WTC11 (cell line): ENCODE measurements around the gene C14orf93.

Experiments used
- CTCF ChIP-seq: fragments of 200-600 bp; IDR thresholded peaks from 2 replicates; pipeline ENCODE4 v1.8.0; 2022; ENCODE audit warnings: antibody characterized with exemption
- FOXP4 ChIP-seq: sonication (generic); formaldehyde crosslinking; IDR thresholded peaks from 2 replicates; pipeline ENCODE4 v1.8.0; 2022; ENCODE audit warnings: mild to moderate bottlenecking, missing genetic modification reagents
- IRF2 ChIP-seq: sonication (generic); formaldehyde crosslinking; IDR thresholded peaks from 2 replicates; pipeline ENCODE4 v1.8.0; 2022; ENCODE audit warnings: low read depth, missing genetic modification reagents, borderline replicate concordance
- NR2C2 ChIP-seq: sonication (generic); formaldehyde crosslinking; IDR thresholded peaks from 2 replicates; pipeline ENCODE4 v1.8.0; 2022; ENCODE audit warnings: mild to moderate bottlenecking, missing genetic modification reagents
- TCF7 ChIP-seq: sonication (generic); formaldehyde crosslinking; IDR thresholded peaks from 2 replicates; pipeline ENCODE4 v1.8.0; 2022; ENCODE audit warnings: mild to moderate bottlenecking, low read depth, missing genetic modification reagents, moderate library complexity
- TF ChIP-seq, protein P1 (sequence below): sonication (generic); formaldehyde crosslinking; IDR thresholded peaks from 2 replicates; pipeline ENCODE4 v1.8.0; 2022; ENCODE audit warnings: mild to moderate bottlenecking, missing genetic modification reagents

DNA sequence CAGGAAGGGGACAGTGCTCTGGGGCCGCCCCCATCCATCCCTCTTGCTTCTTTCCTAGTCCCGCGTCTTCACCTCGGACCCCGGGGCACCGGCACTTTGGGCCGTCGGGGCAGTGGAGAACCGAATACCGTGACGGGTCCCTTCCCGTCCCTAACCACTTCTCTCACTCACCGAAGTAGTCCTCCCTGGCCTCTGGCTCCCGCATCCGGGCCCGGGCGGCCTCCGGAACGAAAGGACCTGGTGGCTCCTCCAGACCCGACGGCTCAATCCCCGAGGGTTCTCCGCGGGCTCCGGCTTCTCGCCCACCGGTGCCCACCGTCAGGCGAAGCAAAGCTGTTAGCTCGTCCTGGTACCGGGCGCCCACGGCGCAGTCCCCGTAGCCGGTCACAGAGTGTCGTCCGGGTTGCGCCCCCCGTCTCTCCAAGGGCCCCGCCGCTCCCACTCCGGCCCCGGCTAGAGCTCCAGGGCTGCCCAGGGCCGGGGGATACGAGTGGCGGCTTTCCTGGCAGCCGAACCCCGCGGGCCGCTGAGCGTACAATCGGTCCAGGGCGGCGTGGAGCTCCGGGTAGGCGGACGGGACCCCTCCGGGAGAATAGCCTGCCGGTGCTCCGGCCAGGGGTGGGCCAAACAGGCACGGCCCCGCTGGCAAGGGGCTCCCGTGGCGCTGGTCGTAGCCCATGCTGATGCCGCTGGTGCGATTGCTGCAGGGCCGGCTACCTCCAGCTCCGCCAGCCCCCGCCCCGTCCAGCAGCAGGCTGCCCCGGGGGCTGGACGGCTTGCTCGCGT, 28.7 kb downstream of the C14orf93 start:
- TF ChIP-seq TCF7 (CRISPR knock-in tag) (no peak), FOXP4 (CRISPR knock-in tag) (peak; percentile 63; the same call in 1 of the 2 replicates), IRF2 (CRISPR knock-in tag) (no peak), NR2C2 (CRISPR knock-in tag) (no peak), CTCF (no peak)
- TF ChIP-seq, protein P1, sequence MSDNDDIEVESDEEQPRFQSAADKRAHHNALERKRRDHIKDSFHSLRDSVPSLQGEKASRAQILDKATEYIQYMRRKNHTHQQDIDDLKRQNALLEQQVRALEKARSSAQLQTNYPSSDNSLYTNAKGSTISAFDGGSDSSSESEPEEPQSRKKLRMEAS (CRISPR knock-in tag) = no peak
